ENCODE data around the gene IST1.
"Not testable (repeated sequence)": the region's sequence is repeated elsewhere in the genome, so short reads cannot be mapped to it uniquely, and the experiment has no call there.

IST1 gene

GRCh38 chr16:71882505-71883167 lies 12.7 kb upstream of the IST1 start:
- peak; percentile 75 for DNase-seq (ENCODE audit: low read depth, low spot score)

GRCh38 chr16:71883168-71883848 lies 12.0 kb upstream of the IST1 start:
- peak; percentile 32 for DNase-seq (ENCODE audit: low read depth, low spot score)

- peak; percentile 46 for DNase-seq (ENCODE audit: low read depth, low spot score)
Measured at GRCh38 chr16:71883849-71884638, 11.3 kb upstream of the IST1 start, which contains the start of gene ZNF821. Gene ZNF821, minus strand, starts transcription at chr16:71884182. Its CDS starts 4,236 bp downstream, at chr16:71879946.

- DNase-seq (ENCODE audit: low read depth, low spot score), result no peak
Measured at GRCh38 chr16:71885261-71885650, 10.1 kb upstream of the IST1 start.

- no peak for DNase-seq (ENCODE audit: low read depth, low spot score)
Measured at GRCh38 chr16:71889147-71889546, 6.2 kb upstream of the IST1 start.

- no peak for DNase-seq (ENCODE audit: low read depth, low spot score)
Measured at GRCh38 chr16:71893888-71894228, 1.5 kb upstream of the IST1 start.

- no peak for DNase-seq (ENCODE audit: low read depth, low spot score)
Measured at GRCh38 chr16:71894229-71894920, 956 bp upstream of the IST1 start.

GRCh38 chr16:71895679-71896365 lies 491 bp downstream of the IST1 start:
- DNase-seq (ENCODE audit: low read depth, low spot score), result no peak

GRCh38 chr16:71896764-71897368 lies 1.5 kb downstream of the IST1 start:
- DNase-seq (ENCODE audit: low read depth, low spot score), result no peak

GRCh38 chr16:71899171-71899570 lies 3.8 kb downstream of the IST1 start:
- DNase-seq (ENCODE audit: low read depth, low spot score), result no peak

GRCh38 chr16:71902656-71903365 lies 7.5 kb downstream of the IST1 start:
- no peak for DNase-seq (ENCODE audit: low read depth, low spot score)

GRCh38 chr16:71903608-71904007 lies 8.3 kb downstream of the IST1 start:
- no peak for DNase-seq (ENCODE audit: low read depth, low spot score)

GRCh38 chr16:71904239-71904638 lies 8.9 kb downstream of the IST1 start:
- DNase-seq (ENCODE audit: low read depth, low spot score), result no peak

- DNase-seq (ENCODE audit: low read depth, low spot score), result not testable (repeated sequence)
Measured at GRCh38 chr16:71905765-71906164, 10.4 kb downstream of the IST1 start.

- DNase-seq (ENCODE audit: low read depth, low spot score), result no peak
Measured at GRCh38 chr16:71911121-71911520, 15.8 kb downstream of the IST1 start.

GRCh38 chr16:71912534-71913275 lies 17.4 kb downstream of the IST1 start:
- DNase-seq (ENCODE audit: low read depth, low spot score), result no peak

GRCh38 chr16:71914802-71915201 lies 19.5 kb downstream of the IST1 start:
- DNase-seq (ENCODE audit: low read depth, low spot score), result no peak

GRCh38 chr16:71915350-71915749 lies 20.0 kb downstream of the IST1 start:
- no peak for DNase-seq (ENCODE audit: low read depth, low spot score)

- no peak for DNase-seq (ENCODE audit: low read depth, low spot score)
Measured at GRCh38 chr16:71916397-71916920, 21.1 kb downstream of the IST1 start.
